ENCODE data around the gene SYTL1.

GRCh38 chr1:27331426-27331825 is 10.4 kb upstream of the SYTL1 start:
- TF ChIP-seq POLR2AphosphoS5 (IDR thresholded peaks at IDR 0.05), result no peak
- TF ChIP-seq CTCF (IDR thresholded peaks at IDR 0.05), result no peak
- no peak for TF ChIP-seq POLR2A (IDR thresholded peaks at IDR 0.05)

Measured in transverse colon (tissue), 4 donors.